ENCODE results near the gene MKS1. TPM values are rescaled to one million over a fixed set of nuclear protein-coding genes. Genes with fewer than 3 reads are reported as not detected.

MKS1 gene
- total RNA-seq, 1 experiment from 2014 or later = 12.1 TPM

DNA sequence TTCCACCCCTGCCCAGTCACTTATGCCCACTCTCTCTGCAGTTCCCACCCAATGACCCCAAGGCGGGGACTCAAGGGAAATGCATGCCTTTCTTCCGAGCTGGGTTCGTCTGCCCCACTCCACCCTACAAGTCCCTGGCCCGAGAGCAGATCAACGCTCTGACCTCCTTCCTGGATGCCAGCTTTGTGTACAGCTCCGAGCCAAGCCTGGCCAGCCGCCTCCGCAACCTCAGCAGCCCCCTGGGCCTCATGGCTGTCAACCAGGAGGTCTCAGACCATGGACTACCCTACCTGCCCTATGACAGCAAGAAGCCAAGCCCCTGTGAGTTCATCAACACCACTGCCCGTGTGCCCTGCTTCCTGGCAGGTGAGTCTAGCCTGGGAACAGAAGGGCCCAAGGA lies 33.1 kb upstream of the MKS1 start:
- intact Hi-C loops (cut with micrococcal nuclease; ENCODE audit: unreplicated experiment) = no loop called here
- TF ChIP-seq, protein P1, sequence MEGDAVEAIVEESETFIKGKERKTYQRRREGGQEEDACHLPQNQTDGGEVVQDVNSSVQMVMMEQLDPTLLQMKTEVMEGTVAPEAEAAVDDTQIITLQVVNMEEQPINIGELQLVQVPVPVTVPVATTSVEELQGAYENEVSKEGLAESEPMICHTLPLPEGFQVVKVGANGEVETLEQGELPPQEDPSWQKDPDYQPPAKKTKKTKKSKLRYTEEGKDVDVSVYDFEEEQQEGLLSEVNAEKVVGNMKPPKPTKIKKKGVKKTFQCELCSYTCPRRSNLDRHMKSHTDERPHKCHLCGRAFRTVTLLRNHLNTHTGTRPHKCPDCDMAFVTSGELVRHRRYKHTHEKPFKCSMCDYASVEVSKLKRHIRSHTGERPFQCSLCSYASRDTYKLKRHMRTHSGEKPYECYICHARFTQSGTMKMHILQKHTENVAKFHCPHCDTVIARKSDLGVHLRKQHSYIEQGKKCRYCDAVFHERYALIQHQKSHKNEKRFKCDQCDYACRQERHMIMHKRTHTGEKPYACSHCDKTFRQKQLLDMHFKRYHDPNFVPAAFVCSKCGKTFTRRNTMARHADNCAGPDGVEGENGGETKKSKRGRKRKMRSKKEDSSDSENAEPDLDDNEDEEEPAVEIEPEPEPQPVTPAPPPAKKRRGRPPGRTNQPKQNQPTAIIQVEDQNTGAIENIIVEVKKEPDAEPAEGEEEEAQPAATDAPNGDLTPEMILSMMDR (IDR thresholded peaks at IDR 0.05) = no peak
- no peak for TF ChIP-seq POLR2AphosphoS5 (IDR thresholded peaks at IDR 0.05; ENCODE audit: low read depth, low read length)
- TF ChIP-seq SIN3A (IDR thresholded peaks at IDR 0.05; ENCODE audit: borderline replicate concordance, insufficient read depth, low read depth, low read length) = no peak
- no peak for TF ChIP-seq REST (IDR thresholded peaks at IDR 0.05; ENCODE audit: insufficient read depth in 1 of 2, low read depth in 2 of 2, low read length in 1 of 2)
- TF ChIP-seq TCF7L2 (IDR thresholded peaks at IDR 0.05; ENCODE audit: low read depth, low read length) = no peak
- CTCF ChIA-PET = no interaction called here

GRCh38 chr17:58250344-58251011 lies 31.4 kb upstream of the MKS1 start:
- no peaks in the 10 kb centered on the region for H3K4me1 ChIP-seq (ENCODE audit: control insufficient read depth, insufficient read depth, low read length)
- ATAC-seq (no peak), DNase-seq (ENCODE audit: low read depth, low spot score) (no peak)
- ChIA-PET CTCF (interaction anchor here (0.5 to 1.0 kb wide), 4 partner anchors 34 to 189 kb away, joined by 3 to 4 read pairs (median 3); no protein-coding TSS in a partner anchor), POLR2A (no interaction called here)
- no peaks in the 10 kb centered on the region for H3K36me3 ChIP-seq (ENCODE audit: control insufficient read depth, insufficient read depth, low read length)
- H3K27ac ChIP-seq (ENCODE audit: low read length) = no peak overlapping the region
- intact Hi-C loops (cut with micrococcal nuclease; ENCODE audit: unreplicated experiment) (no loop called here), in situ Hi-C loops (cut with HindIII; ENCODE audit: low pct_unique_long_range_greater_than_20kb, low sequenced_read_pairs) (no loop called here)
- H3K27me3 ChIP-seq (ENCODE audit: control insufficient read depth, insufficient read depth, low read length) = peaks cover 2% of the 10 kb centered on the region; the same call in 1 of the 2 replicates
- BruUV-seq (replicated peaks) = no TSS peak
- H3K4me3 ChIP-seq (ENCODE audit: low read depth in 2 of 2, low read length in 2 of 2) = no peak overlapping the region
- no peaks in the 10 kb centered on the region for H3K9me3 ChIP-seq (ENCODE audit: control insufficient read depth, insufficient read depth, low read depth, low read length)
- no peak for TF ChIP-seq SIN3A (IDR thresholded peaks at IDR 0.05; ENCODE audit: borderline replicate concordance, insufficient read depth, low read depth, low read length)

More for the DNA sequence above, 33.1 kb upstream of the MKS1 start:
- no TSS peak for BruUV-seq (replicated peaks)
- H3K9me3 ChIP-seq (ENCODE audit: control insufficient read depth, insufficient read depth, low read depth, low read length) = no peaks in the 10 kb centered on the region
- H3K36me3 ChIP-seq (ENCODE audit: control insufficient read depth, insufficient read depth, low read length) = no peaks in the 10 kb centered on the region
- H3K27ac ChIP-seq (ENCODE audit: low read length) = no peak overlapping the region
- no peak overlapping the region for H3K4me3 ChIP-seq (ENCODE audit: low read depth in 2 of 2, low read length in 2 of 2)
- H3K27me3 ChIP-seq (ENCODE audit: control insufficient read depth, insufficient read depth, low read length) = peaks cover 2% of the 10 kb centered on the region; the same call in 1 of the 2 replicates
- POLR2A ChIA-PET = no interaction called here
- in situ Hi-C loops (cut with HindIII; ENCODE audit: low pct_unique_long_range_greater_than_20kb, low sequenced_read_pairs) = no loop called here
- DNase-seq (ENCODE audit: low read depth, low spot score) (no peak), ATAC-seq (no peak)
- H3K4me1 ChIP-seq (ENCODE audit: control insufficient read depth, insufficient read depth, low read length) = no peaks in the 10 kb centered on the region
